ENCODE measurements around the gene MDGA2.
"Not testable (repeated sequence)": the region's sequence is repeated elsewhere in the genome, so short reads cannot be mapped to it uniquely, and the experiment has no call there.

Gene MDGA2

GRCh38 chr14:47637753-47638152 lies 37.7 kb downstream of the MDGA2 start:
- no peak for DNase-seq (ENCODE audit: low read depth)
- H3K4me3 ChIP-seq (ENCODE audit: control insufficient read depth, low read depth, low read length), result no peak overlapping the region
- no peak for TF ChIP-seq CTCF (conservative IDR thresholded peaks at IDR 0.05; ENCODE audit: control insufficient read depth, insufficient read depth, low read depth, low read length)

GRCh38 chr14:47626151-47627035 lies 49.0 kb downstream of the MDGA2 start:
- H3K4me3 ChIP-seq (ENCODE audit: control insufficient read depth, low read depth, low read length), result no peak overlapping the region
- no peak for TF ChIP-seq CTCF (conservative IDR thresholded peaks at IDR 0.05; ENCODE audit: control insufficient read depth, insufficient read depth, low read depth, low read length)

GRCh38 chr14:47624126-47624525 lies 51.3 kb downstream of the MDGA2 start:
- not testable (repeated sequence) for H3K4me3 ChIP-seq (ENCODE audit: control insufficient read depth, low read depth, low read length); DNase-seq (ENCODE audit: low read depth)

More at GRCh38 chr14:47626151-47627035, 49.0 kb downstream of the MDGA2 start:
- DNase-seq (ENCODE audit: low read depth), result no peak

- H3K4me3 ChIP-seq (ENCODE audit: control insufficient read depth, low read depth, low read length), result no peak overlapping the region
- no peak for DNase-seq (ENCODE audit: low read depth)
- TF ChIP-seq CTCF (conservative IDR thresholded peaks at IDR 0.05; ENCODE audit: control insufficient read depth, insufficient read depth, low read depth, low read length), result no peak
These were observed 56.0 kb downstream of the MDGA2 start for GRCh38 chr14:47619392-47619791.

GRCh38 chr14:47606566-47606965 lies 68.8 kb downstream of the MDGA2 start:
- no peak for TF ChIP-seq CTCF (conservative IDR thresholded peaks at IDR 0.05; ENCODE audit: control insufficient read depth, insufficient read depth, low read depth, low read length)
- no peak overlapping the region for H3K4me3 ChIP-seq (ENCODE audit: control insufficient read depth, low read depth, low read length)
- DNase-seq (ENCODE audit: low read depth), result no peak

GRCh38 chr14:47596860-47597259 lies 78.5 kb downstream of the MDGA2 start:
- DNase-seq (ENCODE audit: low read depth), result no peak
- TF ChIP-seq CTCF (conservative IDR thresholded peaks at IDR 0.05; ENCODE audit: control insufficient read depth, insufficient read depth, low read depth, low read length), result no peak
- no peak overlapping the region for H3K4me3 ChIP-seq (ENCODE audit: control insufficient read depth, low read depth, low read length)

GRCh38 chr14:47596232-47596631 lies 79.2 kb downstream of the MDGA2 start:
- no peak for DNase-seq (ENCODE audit: low read depth)
- no peak for TF ChIP-seq CTCF (conservative IDR thresholded peaks at IDR 0.05; ENCODE audit: control insufficient read depth, insufficient read depth, low read depth, low read length)

More at GRCh38 chr14:47596232-47596631, 79.2 kb downstream of the MDGA2 start:
- no peak overlapping the region for H3K4me3 ChIP-seq (ENCODE audit: control insufficient read depth, low read depth, low read length)
